ENCODE measurements around the gene TUBB4A. TPM values are rescaled to one million over a fixed set of nuclear protein-coding genes. Genes with fewer than 3 reads are reported as not detected.

TUBB4A gene
- total and polyA plus RNA-seq, 9 of the 15 experiments (the other 6 are each of a cell fraction or from before 2014, with no cell fraction given), result 0.14 to 7.0 (median 0.75) TPM

- TF ChIP-seq RBM25 (IDR thresholded peaks at IDR 0.05; ENCODE audit: low read depth, low read length, severe bottlenecking), result no peak
- TF ChIP-seq UBTF (IDR thresholded peaks at IDR 0.05; ENCODE audit: borderline replicate concordance in 1 of 2, low read depth in 2 of 2, low read length in 2 of 2), result peak in 1 of 2 experiments; percentile 48; a peak in 1 of 4 replicates
- TF ChIP-seq RCOR1 (IDR thresholded peaks at IDR 0.05; ENCODE audit: borderline replicate concordance in 1 of 2, low read depth in 2 of 2, low read length in 2 of 2), result peak in 1 of 2 experiments; percentile 56; a peak in 2 of 4 replicates
- TF ChIP-seq NFATC3 (IDR thresholded peaks at IDR 0.05), result no peak
- peak; percentile 60; the same call in 1 of the 2 replicates for TF ChIP-seq SMAD4 (CRISPR knock-in tag; conservative IDR thresholded peaks at IDR 0.05)
- 0 out of 2 replicates have a peak, but pooled peaks have one; percentile 17 for TF ChIP-seq HCFC1 (IDR thresholded peaks at IDR 0.05; ENCODE audit: low read depth, low read length)
- no peak for TF ChIP-seq ARID2 (IDR thresholded peaks at IDR 0.05)
- peak in 1 of 2 experiments; percentile 21 for TF ChIP-seq E2F6 (IDR thresholded peaks at IDR 0.05; ENCODE audit: borderline replicate concordance in 1 of 2, extremely low read depth in 1 of 2, insufficient read depth in 1 of 2, insufficient read length in 1 of 2, low read depth in 1 of 2, low read length in 1 of 2, poor library complexity in 1 of 2, severe bottlenecking in 1 of 2)
- peak; percentile 64; the same call in 1 of the 2 replicates for TF ChIP-seq TFAP4 (CRISPR knock-in tag; IDR thresholded peaks at IDR 0.05; ENCODE audit: borderline replicate concordance)
- 0 out of 2 replicates have a peak, but pooled peaks have one; percentile 41 for TF ChIP-seq GTF2F1 (IDR thresholded peaks at IDR 0.05; ENCODE audit: low read depth, low read length)
- TF ChIP-seq CAMTA2 (CRISPR knock-in tag; conservative IDR thresholded peaks at IDR 0.05), result no peak
- no peak for TF ChIP-seq DLX4 (CRISPR knock-in tag; IDR thresholded peaks at IDR 0.05)
- TF ChIP-seq E2F5 (CRISPR knock-in tag; IDR thresholded peaks at IDR 0.05), result no peak
- peak; percentile 62; the same call in 1 of the 2 replicates for TF ChIP-seq MTA3 (IDR thresholded peaks at IDR 0.05; ENCODE audit: borderline replicate concordance)
- TF ChIP-seq ZNF740 (CRISPR knock-in tag; IDR thresholded peaks at IDR 0.05), result no peak
- TF ChIP-seq ZNF740 (tag; IDR thresholded peaks at IDR 0.05), result 0 out of 4 replicates have a peak, but pooled peaks of 1 of the 2 experiments have one; percentile 27
- peak; percentile 32; the same call in 1 of the 2 replicates for TF ChIP-seq SMAD3 (CRISPR knock-in tag; conservative IDR thresholded peaks at IDR 0.05)
- no peak for TF ChIP-seq SREBF2 (CRISPR knock-in tag; IDR thresholded peaks at IDR 0.05)
- TF ChIP-seq CREM (IDR thresholded peaks at IDR 0.05; ENCODE audit: low read depth), result 0 out of 2 replicates have a peak, but pooled peaks have one; percentile 14
- peak; percentile 61 for TF ChIP-seq GABPA (tag; conservative IDR thresholded peaks at IDR 0.05; ENCODE audit: low read depth)
These were observed 26.5 kb upstream of the TUBB4A start (continued) for GRCh38 chr19:6528544-6529121.
